ENCODE data around the gene CEP57L1.
"Not testable (repeated sequence)": the region's sequence is repeated elsewhere in the genome, so short reads cannot be mapped to it uniquely, and the experiment has no call there.

The CEP57L1 gene

GRCh38 chr6:109081026-109081425, 14.3 kb upstream of the CEP57L1 start:
- in situ Hi-C loops (cut with MboI; ENCODE audit: low pct_unique_long_range_greater_than_20kb, low sequenced_read_pairs, unreplicated experiment), result no loop called here
- no peak for TF ChIP-seq CTCF (IDR thresholded peaks at IDR 0.05; ENCODE audit: extremely low read depth, insufficient read depth, missing control alignments)
- DNase-seq (ENCODE audit: low spot score), result no peak

- DNase-seq (ENCODE audit: low spot score), result no peak
- TF ChIP-seq CTCF (IDR thresholded peaks at IDR 0.05; ENCODE audit: extremely low read depth, insufficient read depth, missing control alignments), result no peak
- in situ Hi-C loops (cut with MboI; ENCODE audit: low pct_unique_long_range_greater_than_20kb, low sequenced_read_pairs, unreplicated experiment), result no loop called here
These were observed 13.7 kb upstream of the CEP57L1 start for GRCh38 chr6:109081516-109082187.

- in situ Hi-C loops (cut with MboI; ENCODE audit: low pct_unique_long_range_greater_than_20kb, low sequenced_read_pairs, unreplicated experiment), result no loop called here
- no peak for TF ChIP-seq CTCF (IDR thresholded peaks at IDR 0.05; ENCODE audit: extremely low read depth, insufficient read depth, missing control alignments)
- DNase-seq (ENCODE audit: low spot score), result no peak
These were observed 13.1 kb upstream of the CEP57L1 start for GRCh38 chr6:109082188-109082577.

- no peak for DNase-seq (ENCODE audit: low spot score)
- in situ Hi-C loops (cut with MboI; ENCODE audit: low pct_unique_long_range_greater_than_20kb, low sequenced_read_pairs, unreplicated experiment), result no loop called here
- no peak for TF ChIP-seq CTCF (IDR thresholded peaks at IDR 0.05; ENCODE audit: extremely low read depth, insufficient read depth, missing control alignments)
These were observed 11.7 kb upstream of the CEP57L1 start for GRCh38 chr6:109083657-109084056.

- DNase-seq (ENCODE audit: low spot score); in situ Hi-C loops (cut with MboI; ENCODE audit: low pct_unique_long_range_greater_than_20kb, low sequenced_read_pairs, unreplicated experiment): not testable (repeated sequence)
These were observed 11.2 kb upstream of the CEP57L1 start for GRCh38 chr6:109084146-109084545.

- TF ChIP-seq CTCF (IDR thresholded peaks at IDR 0.05; ENCODE audit: extremely low read depth, insufficient read depth, missing control alignments), result no peak
- no peak for DNase-seq (ENCODE audit: low spot score)
- in situ Hi-C loops (cut with MboI; ENCODE audit: low pct_unique_long_range_greater_than_20kb, low sequenced_read_pairs, unreplicated experiment), result no loop called here
These were observed 7.5 kb upstream of the CEP57L1 start for GRCh38 chr6:109087661-109088264.

DNA sequence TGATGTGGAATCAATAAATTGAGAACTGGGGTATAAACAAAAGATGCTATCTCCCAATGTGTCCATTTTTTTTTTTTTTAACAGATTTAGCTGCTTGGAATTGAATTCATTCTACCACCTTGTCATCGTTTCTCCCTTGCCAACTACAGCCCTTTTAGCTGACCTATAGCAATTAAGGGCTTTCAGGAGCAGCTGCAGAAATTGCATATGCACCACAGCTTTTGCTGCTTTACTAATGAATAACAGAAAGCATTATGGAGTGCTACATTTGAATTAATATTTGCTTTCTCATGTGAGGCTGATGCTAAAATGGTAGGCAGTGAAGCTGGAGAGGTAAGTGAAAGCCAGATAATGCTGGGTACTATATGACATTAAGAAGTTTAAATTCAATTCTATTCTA, 6.3 kb upstream of the CEP57L1 start:
- DNase-seq (ENCODE audit: low spot score), result no peak
- no peak for TF ChIP-seq CTCF (IDR thresholded peaks at IDR 0.05; ENCODE audit: extremely low read depth, insufficient read depth, missing control alignments)
- in situ Hi-C loops (cut with MboI; ENCODE audit: low pct_unique_long_range_greater_than_20kb, low sequenced_read_pairs, unreplicated experiment), result no loop called here

Measured in GM13977 (cell line).